Measurements from ENCODE around the gene NIT2. TPM values are rescaled to one million over a fixed set of nuclear protein-coding genes. Genes with fewer than 3 reads are reported as not detected.

The NIT2 gene
- polyA plus RNA-seq (14.5 and 17.2 TPM in 2 replicates), polyA minus RNA-seq (7.3 TPM in 2 replicates)

DNA sequence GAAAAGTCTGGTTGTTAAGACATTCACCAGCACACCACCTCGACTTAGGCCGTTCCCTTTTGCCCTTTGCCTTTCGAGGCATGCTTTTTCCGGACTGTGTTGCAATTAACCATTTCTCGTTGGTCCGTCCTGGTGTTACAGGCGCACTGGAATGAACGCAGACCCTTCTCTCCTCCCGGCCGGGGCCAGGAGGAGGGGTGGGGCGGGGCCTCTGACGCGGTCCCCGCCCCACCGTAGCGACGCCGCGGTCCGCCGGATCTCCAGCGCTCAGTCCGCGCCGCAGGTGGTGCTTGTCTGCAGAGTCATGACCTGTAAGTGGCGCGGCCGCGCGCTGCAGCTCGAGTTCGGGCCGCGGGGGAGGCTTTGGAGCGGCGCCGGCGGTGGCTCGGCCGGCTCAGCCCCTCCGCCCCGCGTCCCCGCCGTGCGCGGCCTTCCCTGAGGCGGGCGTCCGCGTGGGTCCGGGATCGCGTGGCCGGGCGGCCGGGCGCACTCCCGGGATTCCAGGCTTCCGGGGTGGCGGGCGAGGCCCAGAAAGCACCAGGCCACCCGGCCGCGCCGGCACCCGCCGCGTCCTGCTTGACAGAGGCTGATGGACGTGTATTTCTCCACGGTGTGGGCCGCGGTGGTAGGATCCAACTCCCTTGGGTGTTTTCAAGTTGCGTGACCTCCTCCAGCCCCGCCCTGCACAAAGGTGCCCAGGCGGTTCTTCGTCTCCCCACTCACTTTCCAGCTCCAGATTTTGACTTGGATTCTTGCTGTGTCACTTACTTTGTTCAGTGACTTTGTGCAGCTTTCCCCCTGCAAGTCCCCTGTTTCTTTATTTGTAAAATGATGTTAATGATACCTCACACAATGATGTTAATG lies at the start of gene NIT2:
Gene NIT2, plus strand, starts transcription at position 270 of the 864 bp plus-strand sequence. Its CDS starts 35 bp downstream, at position 305.
- H2AFZ ChIP-seq (ENCODE audit: low read depth, low read length), result peak within 1 kb of the TSS; percentile 69
- no peaks in the 10 kb centered on the region for H3K27me3 ChIP-seq (ENCODE audit: insufficient read depth, low read depth, low read length)
- peak within 1 kb of the TSS; percentile 62 for H3K4me2 ChIP-seq (ENCODE audit: low read length)
- H3K36me3 ChIP-seq (ENCODE audit: insufficient read depth, low read length), result no peaks in the 10 kb centered on the region
- no peaks in the 10 kb centered on the region for H3F3A ChIP-seq (ENCODE audit: insufficient read depth, low read length, poor library complexity, severe bottlenecking)
- TF ChIP-seq RAD21 (conservative IDR thresholded peaks at IDR 0.05), result no peak
- peak; percentile 29 for TF ChIP-seq SMC3 (conservative IDR thresholded peaks at IDR 0.05; ENCODE audit: poor library complexity)
- peak; percentile 12 for TF ChIP-seq EP300 (conservative IDR thresholded peaks at IDR 0.05; ENCODE audit: poor library complexity, severe bottlenecking)
- TF ChIP-seq MXI1 (conservative IDR thresholded peaks at IDR 0.05; ENCODE audit: poor library complexity, severe bottlenecking), result peak; percentile 62
- no peak for TF ChIP-seq POLR2AphosphoS5 (IDR thresholded peaks at IDR 0.05)
- TF ChIP-seq EZH2 (IDR thresholded peaks at IDR 0.05; ENCODE audit: borderline replicate concordance, insufficient read depth, low read length, poor library complexity, severe bottlenecking), result no peak
- TF ChIP-seq TAF1 (IDR thresholded peaks at IDR 0.05; ENCODE audit: low read depth), result no peak
- H3K4me3 ChIP-seq (ENCODE audit: low read length), result peak within 1 kb of the TSS; percentile 79
- no peaks in the 10 kb centered on the region for H4K20me1 ChIP-seq (ENCODE audit: insufficient read depth)
- H3K27ac ChIP-seq (ENCODE audit: low read length), result no peak within 1 kb of the TSS
- H3K9me2 ChIP-seq (ENCODE audit: insufficient read depth, low read length), result no peaks in the 10 kb centered on the region
- H3K9me3 ChIP-seq (ENCODE audit: low read length), result no peaks in the 10 kb centered on the region
- peak within 1 kb of the TSS; percentile 55 for H3K9ac ChIP-seq (ENCODE audit: low read length)
- H3K79me2 ChIP-seq (replicated peaks; ENCODE audit: insufficient read depth, low read length), result no peaks in the 10 kb centered on the region

DNA sequence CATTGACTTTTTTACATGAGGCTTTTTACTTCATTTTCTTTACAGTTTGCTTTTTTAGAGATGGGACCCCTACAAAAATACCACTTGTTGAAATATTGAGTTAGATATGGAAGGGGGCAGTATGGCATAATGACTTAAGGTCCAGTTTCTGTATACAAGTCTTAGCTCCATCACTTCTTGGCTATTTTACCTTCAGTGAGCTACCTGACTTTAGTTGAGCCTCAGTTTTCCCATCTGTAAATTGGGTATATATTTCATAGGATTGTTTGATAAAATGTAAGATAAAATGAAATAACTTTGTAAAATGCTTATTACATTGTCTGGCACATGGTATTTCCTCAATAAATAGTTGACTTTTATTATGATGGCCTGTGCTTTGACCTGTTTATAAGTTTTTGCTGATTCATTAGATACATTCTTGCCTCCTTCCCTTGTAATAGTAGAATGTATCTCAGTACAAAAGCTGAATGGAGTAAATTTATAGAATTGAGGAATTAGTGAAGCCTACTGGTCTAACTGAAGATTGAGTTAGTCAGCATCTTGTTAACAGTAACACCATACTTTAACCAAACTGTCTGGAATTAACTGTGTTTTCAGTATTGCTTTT lies 46.2 kb upstream of the NIT2 start:
- Histone ChIP-seq H3K9me2 (ENCODE audit: insufficient read depth, low read length) (no peaks in the 10 kb centered on the region), H3F3A (ENCODE audit: insufficient read depth, low read length, poor library complexity, severe bottlenecking) (no peaks in the 10 kb centered on the region), H3K36me3 (ENCODE audit: insufficient read depth, low read length) (no peaks in the 10 kb centered on the region), H3K9ac (ENCODE audit: low read length) (no peak overlapping the region), H3K27ac (ENCODE audit: low read length) (no peak overlapping the region), H4K20me1 (ENCODE audit: insufficient read depth) (no peaks in the 10 kb centered on the region), H3K4me3 (ENCODE audit: low read length) (no peak overlapping the region), H3K9me3 (ENCODE audit: low read length) (no peaks in the 10 kb centered on the region), H3K79me2 (replicated peaks; ENCODE audit: insufficient read depth, low read length) (no peaks in the 10 kb centered on the region), H3K27me3 (ENCODE audit: insufficient read depth, low read depth, low read length) (no peaks in the 10 kb centered on the region), H2AFZ (ENCODE audit: low read depth, low read length) (no peak overlapping the region), H3K4me2 (ENCODE audit: low read length) (no peak overlapping the region)
- TF ChIP-seq, protein P1, sequence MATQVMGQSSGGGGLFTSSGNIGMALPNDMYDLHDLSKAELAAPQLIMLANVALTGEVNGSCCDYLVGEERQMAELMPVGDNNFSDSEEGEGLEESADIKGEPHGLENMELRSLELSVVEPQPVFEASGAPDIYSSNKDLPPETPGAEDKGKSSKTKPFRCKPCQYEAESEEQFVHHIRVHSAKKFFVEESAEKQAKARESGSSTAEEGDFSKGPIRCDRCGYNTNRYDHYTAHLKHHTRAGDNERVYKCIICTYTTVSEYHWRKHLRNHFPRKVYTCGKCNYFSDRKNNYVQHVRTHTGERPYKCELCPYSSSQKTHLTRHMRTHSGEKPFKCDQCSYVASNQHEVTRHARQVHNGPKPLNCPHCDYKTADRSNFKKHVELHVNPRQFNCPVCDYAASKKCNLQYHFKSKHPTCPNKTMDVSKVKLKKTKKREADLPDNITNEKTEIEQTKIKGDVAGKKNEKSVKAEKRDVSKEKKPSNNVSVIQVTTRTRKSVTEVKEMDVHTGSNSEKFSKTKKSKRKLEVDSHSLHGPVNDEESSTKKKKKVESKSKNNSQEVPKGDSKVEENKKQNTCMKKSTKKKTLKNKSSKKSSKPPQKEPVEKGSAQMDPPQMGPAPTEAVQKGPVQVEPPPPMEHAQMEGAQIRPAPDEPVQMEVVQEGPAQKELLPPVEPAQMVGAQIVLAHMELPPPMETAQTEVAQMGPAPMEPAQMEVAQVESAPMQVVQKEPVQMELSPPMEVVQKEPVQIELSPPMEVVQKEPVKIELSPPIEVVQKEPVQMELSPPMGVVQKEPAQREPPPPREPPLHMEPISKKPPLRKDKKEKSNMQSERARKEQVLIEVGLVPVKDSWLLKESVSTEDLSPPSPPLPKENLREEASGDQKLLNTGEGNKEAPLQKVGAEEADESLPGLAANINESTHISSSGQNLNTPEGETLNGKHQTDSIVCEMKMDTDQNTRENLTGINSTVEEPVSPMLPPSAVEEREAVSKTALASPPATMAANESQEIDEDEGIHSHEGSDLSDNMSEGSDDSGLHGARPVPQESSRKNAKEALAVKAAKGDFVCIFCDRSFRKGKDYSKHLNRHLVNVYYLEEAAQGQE (IDR thresholded peaks at IDR 0.05; ENCODE audit: borderline replicate concordance), result no peak
- TF ChIP-seq EP300 (conservative IDR thresholded peaks at IDR 0.05; ENCODE audit: poor library complexity, severe bottlenecking) (no peak), TAF1 (IDR thresholded peaks at IDR 0.05; ENCODE audit: low read depth) (no peak), MXI1 (conservative IDR thresholded peaks at IDR 0.05; ENCODE audit: poor library complexity, severe bottlenecking) (no peak), RAD21 (conservative IDR thresholded peaks at IDR 0.05) (no peak), EZH2 (IDR thresholded peaks at IDR 0.05; ENCODE audit: borderline replicate concordance, insufficient read depth, low read length, poor library complexity, severe bottlenecking) (no peak), SMC3 (conservative IDR thresholded peaks at IDR 0.05; ENCODE audit: poor library complexity) (no peak), POLR2AphosphoS5 (IDR thresholded peaks at IDR 0.05) (no peak), CTCF (IDR thresholded peaks at IDR 0.05; ENCODE audit: poor library complexity, severe bottlenecking) (no peak)
